ENCODE measurements around the gene AOX1. TPM values are rescaled to one million over a fixed set of nuclear protein-coding genes. Genes with fewer than 3 reads are reported as not detected.

AOX1 gene
- total and polyA plus RNA-seq, 2 of the 8 experiments (the other 6 are each of a cell fraction or from before 2014, with no cell fraction given) = 5.6 to 8.3 TPM

- Histone ChIP-seq H2BK20ac (ENCODE audit: low read length) (no peak overlapping the region), H3K4ac (replicated peaks; ENCODE audit: insufficient read length, low read depth, low read length) (no peak overlapping the region), H3K36me3 (ENCODE audit: control insufficient read depth in 2 of 4, insufficient read depth in 4 of 4, low read length in 3 of 4) (no peaks in the 10 kb centered on the region), H2BK5ac (ENCODE audit: low read depth, low read length) (no peak overlapping the region), H3K9me3 (ENCODE audit: insufficient read depth in 2 of 2, low read depth in 1 of 2, low read length in 1 of 2) (no peaks in the 10 kb centered on the region), H3K79me2 (ENCODE audit: control insufficient read depth in 1 of 2, insufficient read depth in 2 of 2, low read length in 2 of 2) (no peaks in the 10 kb centered on the region), H3K56ac (replicated peaks; ENCODE audit: insufficient read length, low read depth, low read length) (no peak overlapping the region), H2BK15ac (ENCODE audit: low read length) (no peak overlapping the region), H2AFZ (ENCODE audit: low read length) (no peak overlapping the region), H4K8ac (ENCODE audit: extremely low read depth, insufficient read depth, low read length) (no peak overlapping the region), H2AK5ac (ENCODE audit: low read depth, low read length) (no peak overlapping the region), H3K9ac (replicated peaks in 1 of 4; ENCODE audit: extremely low read depth in 1 of 4, low read depth in 3 of 4, low read length in 3 of 4) (no peak overlapping the region), H3K4me3 (ENCODE audit: extremely low read depth in 1 of 4, insufficient read depth in 2 of 4, low read depth in 3 of 4, low read length in 4 of 4) (no peak overlapping the region), H3K27ac (ENCODE audit: low read depth, low read length) (no peak overlapping the region), H3K14ac (ENCODE audit: insufficient read length) (no peak overlapping the region), H3K4me2 (ENCODE audit: insufficient read depth in 1 of 2, low read depth in 2 of 2, low read length in 2 of 2) (no peak overlapping the region), H3K27me3 (replicated peaks in 1 of 4; ENCODE audit: control insufficient read depth in 3 of 4, extremely low read depth in 1 of 4, insufficient read depth in 3 of 4, low read length in 3 of 4) (no peaks in the 10 kb centered on the region), H3K23ac (ENCODE audit: insufficient read length) (no peak overlapping the region), H2BK120ac (replicated peaks; ENCODE audit: low read depth, low read length) (no peak overlapping the region), H3K18ac (ENCODE audit: extremely low read depth, low read length) (no peak overlapping the region), H4K5ac (ENCODE audit: insufficient read length, low read depth, low read length) (no peak overlapping the region), H4K91ac (replicated peaks; ENCODE audit: insufficient read length, low read length) (no peak overlapping the region), H3K79me1 (ENCODE audit: low read depth, low read length) (no peaks in the 10 kb centered on the region), H3K4me1 (replicated peaks in 1 of 4; ENCODE audit: control insufficient read depth in 3 of 4, insufficient read depth in 4 of 4, low read length in 3 of 4) (peaks cover 0 to 6% (median 2%) of the 10 kb centered on the region in 4 experiments; a peak in 2 of 7 replicates), H4K20me1 (replicated peaks in 1 of 2; ENCODE audit: control insufficient read depth in 1 of 2, insufficient read depth in 2 of 2, low read length in 2 of 2) (no peaks in the 10 kb centered on the region), H3K23me2 (ENCODE audit: low read depth, low read length) (no peaks in the 10 kb centered on the region), H2BK12ac (ENCODE audit: low read depth, low read length) (no peak overlapping the region)
- ChIA-PET CTCF (ENCODE audit: partially characterized antibody) (interaction anchor here (1.0 to 2.0 kb wide), 4 partner anchors 34 to 217 kb away, joined by 3 to 11 read pairs (median 5); partner anchors contain the start of gene AOX1), POLR2A (ENCODE audit: partially characterized antibody) (no interaction called here)
- DNase-seq (ENCODE audit: low read depth in 1 of 2, low spot score in 2 of 2) (no peak), FAIRE-seq (no peak)
- TF ChIP-seq HDAC6 (IDR thresholded peaks at IDR 0.05; ENCODE audit: low read depth, low read length) (no peak), BRCA1 (IDR thresholded peaks at IDR 0.05; ENCODE audit: low read depth, low read length) (no peak), SUZ12 (IDR thresholded peaks at IDR 0.05; ENCODE audit: low read length) (no peak), RAD21 (IDR thresholded peaks at IDR 0.05 in 1 of 2, conservative IDR thresholded peaks at IDR 0.05 in 1 of 2; ENCODE audit: low read depth in 2 of 2, low read length in 2 of 2) (no peak), RBBP5 (IDR thresholded peaks at IDR 0.05; ENCODE audit: borderline replicate concordance, low read depth, low read length) (no peak)
- 86% methylated on average over 2 of the region's 2 CpGs; no CpG with 5 or more reads in 1 of the 2 experiments for WGBS, 2 experiments (ENCODE audit: extremely low coverage in 1 of 2, insufficient coverage in 1 of 2, insufficient read length in 1 of 2, insufficient replicate concordance in 2 of 2, low coverage in 1 of 2, low lambda C conversion rate in 2 of 2, missing lambda C conversion rate in 1 of 2)
These were observed 115.0 kb downstream of the AOX1 start for GRCh38 chr2:200700856-200701255.
